Stimulated activated CD4-positive, alpha-beta T cell treated with anti-CD3 and anti-CD28 coated beads, TNF-alpha, amount 100 ng/mL, for 24 hours (primary cell): ENCODE results near the gene ASAH2B.

Source experiments
- DNase-seq, 3 experiments: peaks; one replicate each; pipeline ENCODE4 v3.0.0-alpha.2; 2020; ENCODE audit warnings: low read depth in 3 of 3

ASAH2B gene

GRCh38 chr10:50798297-50798696 is 58.6 kb downstream of the ASAH2B start:
- no peak for DNase-seq

GRCh38 chr10:50799595-50799994 is 59.9 kb downstream of the ASAH2B start:
- DNase-seq = no peak

- DNase-seq = no peak
Measured at GRCh38 chr10:50805981-50806622, 66.4 kb downstream of the ASAH2B start.

GRCh38 chr10:50807851-50808776 is 68.4 kb downstream of the ASAH2B start:
- no peak for DNase-seq
